H1 (cell line): ENCODE measurements around the gene POLR2F. TPM values are rescaled to one million over a fixed set of nuclear protein-coding genes. Genes with fewer than 3 reads are reported as not detected.

ENCODE experiments used
- CTCF ChIA-PET: fragments of 300-600 bp; sonication (Branson Sonifier 250); formaldehyde crosslinking; loops from one replicate; lab custom pipeline; 2021; ENCODE audit not compliant: partially characterized antibody; lab: Charles Lee
- POLR2A ChIA-PET: fragments of 300-600 bp; sonication (Branson Sonifier 250); formaldehyde crosslinking; loops from one replicate; lab custom pipeline; 2021; ENCODE audit warnings: inconsistent platforms; ENCODE audit not compliant: partially characterized antibody; lab: Charles Lee
- DNase-seq, 2 experiments: peaks; one replicate each; pipeline versions ENCODE4 v3.0.0 to v3.0.0-alpha.2; 2010 to 2022; ENCODE audit warnings: low spot score in 2 of 2, low read depth in 1 of 2, mixed read lengths in 1 of 2
- FAIRE-seq: peaks from 2 replicates; lab custom pipeline; 2011; peaks lifted over from hg19 to GRCh38; lab: Jason Lieb, UNC
- H2AFZ ChIP-seq: 2 replicates; pipeline ENCODE4 v1.8.1; 2012; ENCODE audit warnings: low read length, inconsistent platforms
- H2AK5ac ChIP-seq: 2 replicates; pipeline ENCODE4 v1.6.1; 2013; ENCODE audit warnings: low read depth, low read length
- H2BK120ac ChIP-seq: replicated peaks from 2 replicates; pipeline ENCODE3; 2013; ENCODE audit warnings: low read depth, low read length, inconsistent platforms
- H2BK12ac ChIP-seq: 2 replicates; pipeline ENCODE4 v1.6.1; 2013; ENCODE audit warnings: low read depth, low read length
- H2BK15ac ChIP-seq: 2 replicates; pipeline ENCODE4 v1.6.1; 2013; ENCODE audit warnings: low read length
- H2BK20ac ChIP-seq: 2 replicates; pipeline ENCODE4 v1.6.1; 2013; ENCODE audit warnings: low read length
- H2BK5ac ChIP-seq: 2 replicates; pipeline ENCODE4 v1.6.1; 2013; ENCODE audit warnings: low read depth, low read length
- H3K14ac ChIP-seq: 2 replicates; pipeline ENCODE4 v1.6.1; 2013; ENCODE audit warnings: inconsistent platforms; ENCODE audit not compliant: insufficient read length
- H3K18ac ChIP-seq: 2 replicates; pipeline ENCODE4 v1.6.1; 2013; ENCODE audit warnings: low read length; ENCODE audit errors: extremely low read depth
- H3K23ac ChIP-seq: 2 replicates; pipeline ENCODE4 v1.6.1; 2013; ENCODE audit warnings: inconsistent platforms; ENCODE audit not compliant: insufficient read length
- H3K23me2 ChIP-seq: 2 replicates; pipeline ENCODE4 v1.6.1; 2013; ENCODE audit warnings: low read depth, low read length
- H3K27ac ChIP-seq: 2 replicates; pipeline ENCODE4 v1.6.1; 2011; ENCODE audit warnings: low read depth, low read length, inconsistent platforms
- H3K27me3 ChIP-seq, 4 experiments: replicated peaks in 1 of 4; 1 replicate in 1 of 4; 2 replicates in 3 of 4; pipeline versions ENCODE4 v1.6.1 to v1.8.1; 2011 to 2013; ENCODE audit warnings: low read length in 3 of 4, mild to moderate bottlenecking in 3 of 4, inconsistent platforms in 2 of 4, mixed read lengths in 2 of 4, moderate library complexity in 1 of 4; ENCODE audit not compliant: control insufficient read depth in 3 of 4, insufficient read depth in 3 of 4; ENCODE audit errors: extremely low read depth in 1 of 4
- H3K36me3 ChIP-seq, 4 experiments: 2 replicates each; pipeline versions ENCODE4 v1.6.1 to v1.8.1; 2011 to 2013; ENCODE audit warnings: mild to moderate bottlenecking in 4 of 4, low read length in 3 of 4, moderate library complexity in 2 of 4, control low read depth in 1 of 4, inconsistent platforms in 1 of 4; ENCODE audit not compliant: insufficient read depth in 4 of 4, control insufficient read depth in 2 of 4
- H3K4ac ChIP-seq: replicated peaks from 2 replicates; pipeline ENCODE3; 2013; ENCODE audit warnings: low read length, low read depth, mixed read lengths, inconsistent platforms; ENCODE audit not compliant: insufficient read length
- H3K4me1 ChIP-seq, 4 experiments: replicated peaks in 1 of 4; 1 replicate in 1 of 4; 2 replicates in 3 of 4; pipeline versions ENCODE4 v1.6.1 to v1.8.1; 2011 to 2013; ENCODE audit warnings: low read length in 3 of 4, inconsistent platforms in 2 of 4, mixed read lengths in 1 of 4; ENCODE audit not compliant: insufficient read depth in 4 of 4, control insufficient read depth in 3 of 4
- H3K4me2 ChIP-seq, 2 experiments: 2 replicates each; pipeline versions ENCODE4 v1.6.1 to v1.8.1; 2011 to 2013; ENCODE audit warnings: low read depth in 2 of 2, low read length in 2 of 2, control low read depth in 1 of 2, inconsistent platforms in 1 of 2, mild to moderate bottlenecking in 1 of 2; ENCODE audit not compliant: insufficient read depth in 1 of 2
- H3K4me3 ChIP-seq, 4 experiments: fragments of 200-600, 300-600 bp in 1 of 4; sonication (generic), shearing (Covaris generic), sonication (Bioruptor Twin) in 1 of 4; 2 replicates each; pipeline versions ENCODE4 v1.5.1 to v1.8.1; 2011 to 2016; ENCODE audit warnings: low read length in 4 of 4, low read depth in 3 of 4, control low read depth in 2 of 4, inconsistent platforms in 2 of 4, mild to moderate bottlenecking in 2 of 4, mixed read lengths in 1 of 4, moderate library complexity in 1 of 4; ENCODE audit not compliant: insufficient read depth in 2 of 4; ENCODE audit errors: extremely low read depth in 1 of 4
- H3K56ac ChIP-seq: replicated peaks from 2 replicates; pipeline ENCODE3; 2013; ENCODE audit warnings: low read depth, mild to moderate bottlenecking, mixed read lengths, low read length, inconsistent platforms; ENCODE audit not compliant: insufficient read length
- H3K79me1 ChIP-seq: 2 replicates; pipeline ENCODE4 v1.6.1; 2013; ENCODE audit warnings: low read depth, low read length, control low read depth
- H3K79me2 ChIP-seq, 2 experiments: 2 replicates each; pipeline versions ENCODE4 v1.6.1 to v1.8.1; 2012 to 2013; ENCODE audit warnings: low read length in 2 of 2, mild to moderate bottlenecking in 2 of 2, inconsistent platforms in 1 of 2; ENCODE audit not compliant: insufficient read depth in 2 of 2, control insufficient read depth in 1 of 2
- H3K9ac ChIP-seq, 4 experiments: replicated peaks in 1 of 4; 1 replicate in 1 of 4; 2 replicates in 3 of 4; pipeline versions ENCODE4 v1.6.1 to v1.8.1; 2011 to 2013; ENCODE audit warnings: low read depth in 3 of 4, low read length in 3 of 4, control low read depth in 2 of 4, mild to moderate bottlenecking in 2 of 4, moderate library complexity in 2 of 4, inconsistent platforms in 1 of 4; ENCODE audit errors: extremely low read depth in 1 of 4
- H3K9me3 ChIP-seq, 2 experiments: 2 replicates each; pipeline versions ENCODE4 v1.6.1 to v1.8.1; 2012 to 2013; ENCODE audit warnings: mild to moderate bottlenecking in 2 of 2, moderate library complexity in 2 of 2, control low read depth in 1 of 2, inconsistent platforms in 1 of 2, low read depth in 1 of 2, low read length in 1 of 2, mixed read lengths in 1 of 2; ENCODE audit not compliant: insufficient read depth in 2 of 2
- H4K20me1 ChIP-seq, 2 experiments: replicated peaks in 1 of 2; 2 replicates each; pipeline versions ENCODE3 to v1.8.1; 2011 to 2013; ENCODE audit warnings: inconsistent platforms in 2 of 2, low read length in 2 of 2, mild to moderate bottlenecking in 1 of 2; ENCODE audit not compliant: insufficient read depth in 2 of 2, control insufficient read depth in 1 of 2
- H4K5ac ChIP-seq: 2 replicates; pipeline ENCODE4 v1.6.1; 2013; ENCODE audit warnings: low read length, low read depth, mixed read lengths, inconsistent platforms; ENCODE audit not compliant: insufficient read length
- H4K8ac ChIP-seq: 2 replicates; pipeline ENCODE4 v1.8.0; 2013; ENCODE audit warnings: mild to moderate bottlenecking, moderate library complexity, low read length, inconsistent platforms; ENCODE audit not compliant: insufficient read depth; ENCODE audit errors: extremely low read depth
- H4K91ac ChIP-seq: replicated peaks from 2 replicates; pipeline ENCODE3; 2013; ENCODE audit warnings: low read length, mixed read lengths, inconsistent platforms; ENCODE audit not compliant: insufficient read length
- ASH2L ChIP-seq: fragments of 200-600, 300-600 bp; sonication (generic); IDR thresholded peaks from one replicate; pipeline ENCODE4 v1.7.1; 2017; ENCODE audit warnings: low read length
- ATF3 ChIP-seq: IDR thresholded peaks from 2 replicates; pipeline ENCODE4 v1.6.1; 2011; ENCODE audit warnings: low read depth, mild to moderate bottlenecking, low read length; ENCODE audit not compliant: insufficient read depth
- BACH1 ChIP-seq: IDR thresholded peaks from 2 replicates; pipeline ENCODE4 v1.6.1; 2012; ENCODE audit warnings: low read length, improper control_type of control experiment
- CBX8 ChIP-seq: fragments of 300-800, 300-1000 bp; sonication (generic); IDR thresholded peaks from 2 replicates; pipeline ENCODE4 v1.7.1; 2016; ENCODE audit warnings: low read depth, low read length, borderline replicate concordance
- EGR1 ChIP-seq: IDR thresholded peaks from 2 replicates; pipeline ENCODE4 v1.6.1; 2011; ENCODE audit warnings: low read depth, low read length, borderline replicate concordance
- EP300 ChIP-seq, 2 experiments: IDR thresholded peaks; 1 replicate in 1 of 2; 2 replicates in 1 of 2; pipeline ENCODE4 v1.6.1; 2011 to 2012; ENCODE audit warnings: low read depth in 2 of 2, low read length in 2 of 2, mild to moderate bottlenecking in 2 of 2, borderline replicate concordance in 1 of 2, inconsistent platforms in 1 of 2, moderate library complexity in 1 of 2
- GTF2F1 ChIP-seq: IDR thresholded peaks from 2 replicates; pipeline ENCODE4 v1.6.1; 2012; ENCODE audit warnings: low read depth, low read length, improper control_type of control experiment, borderline replicate concordance
- SIX5 ChIP-seq: IDR thresholded peaks from 2 replicates; pipeline ENCODE4 v1.6.1; 2011; ENCODE audit warnings: mild to moderate bottlenecking, low read depth, low read length
- SUZ12 ChIP-seq: fragments of 200-600 bp; sonication (generic); IDR thresholded peaks from 2 replicates; pipeline ENCODE4 v1.6.1; 2012; ENCODE audit warnings: mild to moderate bottlenecking, inconsistent platforms, low read length, moderate library complexity, mixed read lengths
- WGBS, 2 experiments: shearing (Covaris generic) in 1 of 2; methylation state at CpG; one replicate each; pipeline versions ENCODE4 v1.1.6 to v1.1.7; 2013 to 2015; ENCODE audit warnings: low lambda C conversion rate in 2 of 2, mixed read lengths in 2 of 2, inconsistent platforms in 1 of 2, low coverage in 1 of 2, missing lambda C conversion rate in 1 of 2; ENCODE audit not compliant: insufficient replicate concordance in 2 of 2, insufficient coverage in 1 of 2, insufficient read length in 1 of 2; ENCODE audit errors: extremely low coverage in 1 of 2, missing lambda C conversion rate in 1 of 2; 5-methylcytosine and 5-hydroxymethylcytosine counted together
- polyA plus RNA-seq, 7 experiments: library from polyadenylated mRNA; depleted of rRNA in 3 of 7; stranded (reverse) in 5 of 7; unstranded in 2 of 7; fragments of >200 nt in 5 of 7; fragments of 200-250 nt in 2 of 7; gene quantifications; 1 replicate in 5 of 7; 2 replicates in 1 of 7; 4 replicates in 1 of 7; pipeline versions ENCODE4 v1.2.1 to v1.2.3, GENCODE V29; 2011 to 2013; ENCODE audit warnings: missing spikeins in 2 of 7, mixed read lengths in 2 of 7
- total RNA-seq: library from RNA; stranded (reverse); fragmentation: NEBNext Ultra II Directional; extraction: Animal tissue kit (Norgen Biotek cat#: 25700); gene quantifications from 2 replicates; pipeline ENCODE4 v1.2.1, GENCODE V29; 2021

POLR2F gene
- total and polyA plus RNA-seq, 2 of the 8 experiments (the other 6 are each of a cell fraction or from before 2014, with no cell fraction given) = 150 to 176 TPM

GRCh38 chr22:37931893-37932389 is 21.6 kb upstream of the POLR2F start:
- Histone ChIP-seq H3K9me3 (no peaks in the 10 kb centered on the region), H3K79me1 (no peaks in the 10 kb centered on the region; the same call in 1 of the 2 replicates), H3K36me3 (peaks cover 2 to 11% (median 3%) of the 10 kb centered on the region in 4 experiments; a peak in 5 of 8 replicates), H3K56ac (no peak overlapping the region), H3K4ac (no peak overlapping the region), H3K9ac (no peak overlapping the region), H3K23ac (no peak overlapping the region), H3K23me2 (no peaks in the 10 kb centered on the region), H3K14ac (no peak overlapping the region), H4K8ac (no peak overlapping the region), H3K4me3 (no peak overlapping the region), H4K5ac (no peak overlapping the region), H4K91ac (no peak overlapping the region), H2BK20ac (no peak overlapping the region), H3K4me1 (peaks cover 0 to 5% (median 3%) of the 10 kb centered on the region in 4 experiments; a peak in 5 of 7 replicates), H3K27ac (no peak overlapping the region), H2BK120ac (no peak overlapping the region), H2AK5ac (no peak overlapping the region), H2BK12ac (no peak overlapping the region), H3K4me2 (no peak overlapping the region), H3K18ac (no peak overlapping the region), H2BK5ac (no peak overlapping the region), H2AFZ (no peak overlapping the region), H4K20me1 (peaks cover 0 to 8% of the 10 kb centered on the region in 2 experiments), H3K79me2 (no peaks in the 10 kb centered on the region), H2BK15ac (no peak overlapping the region), H3K27me3 (no peaks in the 10 kb centered on the region)
- no peak for FAIRE-seq
- CTCF ChIA-PET = interaction anchor here (0.6 to 10.4 kb wide), 13 partner anchors 9 to 1362 kb away, joined by 3 to 158 read pairs (median 5); partner anchors contain the start of gene GALR3
- no peak for DNase-seq
- POLR2A ChIA-PET = interaction anchor here (1.5 to 3.1 kb wide), 3 partner anchors 14 to 36 kb away, joined by 3 to 11 read pairs (median 10); partner anchors contain the start of genes C22orf23 and POLR2F
- WGBS, 2 experiments = 93% methylated on average over 5 of the region's 6 CpGs; no CpG with 5 or more reads in 1 of the 2 experiments
- TF ChIP-seq SUZ12 = no peak
- TF ChIP-seq EGR1 = no peak
- no peak for TF ChIP-seq SIX5
- no peak for TF ChIP-seq CBX8
- TF ChIP-seq GTF2F1 = no peak
- no peak for TF ChIP-seq BACH1
- TF ChIP-seq ASH2L = no peak
- TF ChIP-seq ATF3 = no peak
- TF ChIP-seq EP300 (IDR thresholded peaks at IDR 0.05; ENCODE audit: borderline replicate concordance in 1 of 2, low read depth in 2 of 2, low read length in 2 of 2) = no peak
